SU-DHL-6 (cell line): Measurements from ENCODE around the gene CHRM1.

Experiments used
- H2AFZ ChIP-seq: fragments of 200-600 bp; sonication (generic); 2 replicates; pipeline ENCODE4 v1.6.1; 2014; ENCODE audit warnings: low read depth, mild to moderate bottlenecking, moderate library complexity, mixed read lengths, antibody characterized with exemption, low read length; ENCODE audit not compliant: severe bottlenecking
- H3F3A ChIP-seq: fragments of 200-600 bp; shearing (Covaris generic); 2 replicates; pipeline ENCODE4 v1.6.0; 2016; ENCODE audit warnings: antibody characterized with exemption, mild to moderate bottlenecking; ENCODE audit not compliant: insufficient read depth
- H3K27ac ChIP-seq: fragments of 200-600 bp; sonication (generic); 2 replicates; pipeline ENCODE4 v1.5.1; 2016; ENCODE audit warnings: low read depth, mild to moderate bottlenecking, low read length, moderate library complexity, mixed read lengths
- H3K27me3 ChIP-seq: fragments of 200-600 bp; sonication (generic), shearing (Covaris generic); 2 replicates; pipeline ENCODE4 v1.6.0; 2014; ENCODE audit warnings: mild to moderate bottlenecking, low read length
- H3K36me3 ChIP-seq: fragments of 200-600 bp; sonication (generic); 2 replicates; pipeline ENCODE4 v1.6.1; 2014; ENCODE audit warnings: mild to moderate bottlenecking, low read length, mixed read lengths
- H3K4me2 ChIP-seq: fragments of 300-600, 200-600 bp; shearing (Covaris generic), sonication (generic); 2 replicates; pipeline ENCODE4 v1.6.0; 2014; ENCODE audit warnings: low read length, low read depth, mild to moderate bottlenecking; ENCODE audit not compliant: poor library complexity, severe bottlenecking
- H3K4me3 ChIP-seq: fragments of 200-600 bp; sonication (generic); 2 replicates; pipeline ENCODE4 v1.5.1; 2014; ENCODE audit warnings: antibody characterized with exemption, low read length, mild to moderate bottlenecking, mixed read lengths; ENCODE audit not compliant: insufficient read depth, poor library complexity, severe bottlenecking
- H3K79me2 ChIP-seq: fragments of 200-600 bp; sonication (generic); 2 replicates; pipeline ENCODE4 v1.6.1; 2014; ENCODE audit warnings: mild to moderate bottlenecking, low read length, moderate library complexity; ENCODE audit not compliant: insufficient read depth
- H3K9ac ChIP-seq: fragments of 200-600 bp; sonication (generic); 2 replicates; pipeline ENCODE4 v1.7.0; 2014; ENCODE audit warnings: mild to moderate bottlenecking, low read length
- H3K9me2 ChIP-seq: fragments of 200-600 bp; sonication (generic); replicated peaks from 2 replicates; pipeline ENCODE4 v1.6.1; 2014; ENCODE audit warnings: low read length; ENCODE audit not compliant: insufficient read depth
- H3K9me3 ChIP-seq: fragments of 200-600 bp; sonication (generic); 2 replicates; pipeline ENCODE4 v1.6.1; 2014; ENCODE audit warnings: low read length, mixed read lengths; ENCODE audit not compliant: insufficient read depth
- H4K20me1 ChIP-seq: fragments of 200-600 bp; sonication (generic); 2 replicates; pipeline ENCODE4 v1.6.1; 2014; ENCODE audit warnings: low read depth, mild to moderate bottlenecking, antibody characterized with exemption, low read length, moderate library complexity, mixed read lengths
- EZH2phosphoT487 ChIP-seq: fragments of 200-600 bp; sonication (generic), shearing (Covaris generic); conservative IDR thresholded peaks from 2 replicates; pipeline ENCODE4 v1.6.1; 2018; ENCODE audit warnings: mild to moderate bottlenecking, antibody characterized with exemption, low read length, moderate library complexity, mixed read lengths
- TF ChIP-seq, protein P1 (sequence below): fragments of 200-600 bp; sonication (generic); IDR thresholded peaks from one replicate; pipeline ENCODE4 v1.5.1; 2017; ENCODE audit warnings: antibody characterized with exemption, mild to moderate bottlenecking, low read length, moderate library complexity; ENCODE audit not compliant: insufficient read depth, poor library complexity, severe bottlenecking

CHRM1 gene

DNA sequence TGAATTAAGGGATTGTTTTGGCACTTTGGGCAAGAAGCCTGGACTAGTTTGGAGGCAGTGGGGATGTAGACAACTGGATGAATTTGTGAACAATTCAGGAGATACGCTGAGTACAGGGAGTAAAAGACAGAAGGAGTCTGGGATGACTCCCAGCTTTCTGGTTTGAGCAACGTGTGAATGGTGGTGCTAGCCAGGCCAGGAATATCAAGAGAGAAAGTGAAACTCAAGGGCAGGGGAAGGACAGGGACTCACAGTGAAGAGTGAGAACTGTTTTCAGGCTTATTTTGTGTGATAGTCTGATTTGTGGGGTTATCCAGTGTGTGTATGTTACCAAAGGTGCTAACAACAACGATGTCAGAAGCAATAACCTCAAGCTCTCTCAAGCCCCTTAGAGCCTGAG lies 15.9 kb downstream of the CHRM1 start:
- H4K20me1 ChIP-seq = no peaks in the 10 kb centered on the region
- no peak overlapping the region for H3K4me2 ChIP-seq
- TF ChIP-seq EZH2phosphoT487 = no peak
- TF ChIP-seq, protein P1, sequence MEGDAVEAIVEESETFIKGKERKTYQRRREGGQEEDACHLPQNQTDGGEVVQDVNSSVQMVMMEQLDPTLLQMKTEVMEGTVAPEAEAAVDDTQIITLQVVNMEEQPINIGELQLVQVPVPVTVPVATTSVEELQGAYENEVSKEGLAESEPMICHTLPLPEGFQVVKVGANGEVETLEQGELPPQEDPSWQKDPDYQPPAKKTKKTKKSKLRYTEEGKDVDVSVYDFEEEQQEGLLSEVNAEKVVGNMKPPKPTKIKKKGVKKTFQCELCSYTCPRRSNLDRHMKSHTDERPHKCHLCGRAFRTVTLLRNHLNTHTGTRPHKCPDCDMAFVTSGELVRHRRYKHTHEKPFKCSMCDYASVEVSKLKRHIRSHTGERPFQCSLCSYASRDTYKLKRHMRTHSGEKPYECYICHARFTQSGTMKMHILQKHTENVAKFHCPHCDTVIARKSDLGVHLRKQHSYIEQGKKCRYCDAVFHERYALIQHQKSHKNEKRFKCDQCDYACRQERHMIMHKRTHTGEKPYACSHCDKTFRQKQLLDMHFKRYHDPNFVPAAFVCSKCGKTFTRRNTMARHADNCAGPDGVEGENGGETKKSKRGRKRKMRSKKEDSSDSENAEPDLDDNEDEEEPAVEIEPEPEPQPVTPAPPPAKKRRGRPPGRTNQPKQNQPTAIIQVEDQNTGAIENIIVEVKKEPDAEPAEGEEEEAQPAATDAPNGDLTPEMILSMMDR = no peak
- no peak overlapping the region for H3K9ac ChIP-seq
- H3K4me3 ChIP-seq = no peak overlapping the region
- H3K79me2 ChIP-seq = no peaks in the 10 kb centered on the region
- H3K27ac ChIP-seq = no peak overlapping the region
- no peaks in the 10 kb centered on the region for H3K36me3 ChIP-seq
- no peak overlapping the region for H2AFZ ChIP-seq
- no peaks in the 10 kb centered on the region for H3K9me2 ChIP-seq
- H3F3A ChIP-seq = no peaks in the 10 kb centered on the region
- H3K27me3 ChIP-seq = no peaks in the 10 kb centered on the region
- H3K9me3 ChIP-seq = no peaks in the 10 kb centered on the region

DNA sequence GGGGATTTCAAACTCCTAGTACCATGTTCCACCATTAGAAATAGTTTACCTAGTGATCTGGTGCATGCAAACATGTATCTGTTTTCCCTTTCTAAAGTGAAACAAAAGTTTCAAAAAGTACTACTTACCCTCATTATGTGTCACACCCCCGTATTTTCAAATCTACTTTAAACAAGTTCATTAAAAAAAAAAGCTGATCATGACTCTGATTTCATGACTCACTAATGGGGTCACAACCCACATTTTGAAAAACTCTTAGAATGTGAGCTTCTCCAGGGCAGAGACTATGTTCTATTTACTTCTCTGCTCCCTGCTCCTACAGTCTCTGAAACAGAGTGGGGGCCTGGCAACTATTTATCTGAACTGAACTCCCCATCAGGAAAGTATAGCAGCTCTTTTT lies 18.2 kb downstream of the CHRM1 start:
- Histone ChIP-seq H4K20me1 (no peaks in the 10 kb centered on the region), H3K4me3 (no peak overlapping the region), H3K27me3 (no peaks in the 10 kb centered on the region), H3K36me3 (no peaks in the 10 kb centered on the region), H3K27ac (no peak overlapping the region), H3K9me2 (no peaks in the 10 kb centered on the region), H3F3A (no peaks in the 10 kb centered on the region), H3K4me2 (no peak overlapping the region), H2AFZ (no peak overlapping the region), H3K79me2 (no peaks in the 10 kb centered on the region), H3K9me3 (no peaks in the 10 kb centered on the region), H3K9ac (no peak overlapping the region)
- TF ChIP-seq, protein P1 = no peak
- TF ChIP-seq EZH2phosphoT487 = no peak

DNA sequence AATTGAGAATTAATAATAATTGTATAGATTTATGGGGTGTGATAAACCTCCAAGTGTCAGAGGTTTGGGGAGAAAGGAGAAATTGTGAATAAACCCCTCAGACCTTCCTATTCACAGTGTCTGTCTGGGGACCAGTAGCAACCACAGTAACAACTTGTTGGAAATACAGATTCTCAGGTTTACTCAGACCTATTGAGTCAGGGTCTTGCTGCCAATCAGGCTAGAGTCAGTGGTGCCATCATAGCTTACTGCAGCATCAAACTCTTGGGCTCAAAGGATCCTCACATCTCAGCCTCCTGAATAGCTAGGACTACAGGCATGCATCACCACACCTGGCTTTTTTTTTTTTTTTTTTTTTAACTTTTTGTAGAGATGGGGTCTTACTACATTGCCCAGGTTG lies 23.1 kb downstream of the CHRM1 start:
- H3K79me2 ChIP-seq = no peaks in the 10 kb centered on the region
- no peaks in the 10 kb centered on the region for H3K9me2 ChIP-seq
- no peak overlapping the region for H2AFZ ChIP-seq
- H3K27me3 ChIP-seq = no peaks in the 10 kb centered on the region
- H4K20me1 ChIP-seq = no peaks in the 10 kb centered on the region
- H3K4me2 ChIP-seq = no peak overlapping the region
- no peak overlapping the region for H3K27ac ChIP-seq
- no peaks in the 10 kb centered on the region for H3K36me3 ChIP-seq
- H3K9ac ChIP-seq = no peak overlapping the region
- H3K4me3 ChIP-seq = no peak overlapping the region
- no peak for TF ChIP-seq EZH2phosphoT487
- TF ChIP-seq, protein P1 = no peak
- no peaks in the 10 kb centered on the region for H3K9me3 ChIP-seq
- H3F3A ChIP-seq = no peaks in the 10 kb centered on the region

DNA sequence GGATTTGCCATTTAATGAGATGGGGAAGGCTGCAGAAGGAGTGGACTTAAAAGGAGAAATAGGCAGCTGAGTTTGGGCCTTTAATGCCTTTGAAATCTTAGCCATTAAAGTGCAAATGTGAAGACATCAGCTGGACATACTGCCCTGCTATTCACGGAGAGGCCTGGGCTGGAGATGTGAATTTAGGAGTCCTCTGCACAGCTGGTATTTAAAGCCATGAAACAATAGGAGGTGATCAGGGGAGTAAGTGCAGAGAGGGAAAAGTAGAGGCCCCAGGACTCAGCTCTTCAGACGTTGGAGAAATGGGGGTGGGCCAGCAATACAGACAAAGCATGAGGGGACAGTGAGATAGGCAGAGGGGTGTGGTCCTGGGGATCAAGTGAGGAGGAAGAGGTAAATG lies 23.9 kb downstream of the CHRM1 start:
- Histone ChIP-seq H3K9ac (no peak overlapping the region), H3K79me2 (no peaks in the 10 kb centered on the region), H4K20me1 (no peaks in the 10 kb centered on the region), H3F3A (no peaks in the 10 kb centered on the region), H3K27me3 (no peaks in the 10 kb centered on the region), H3K4me3 (no peak overlapping the region), H3K27ac (no peak overlapping the region), H3K9me2 (no peaks in the 10 kb centered on the region), H2AFZ (no peak overlapping the region), H3K36me3 (no peaks in the 10 kb centered on the region), H3K4me2 (no peak overlapping the region), H3K9me3 (no peaks in the 10 kb centered on the region)
- TF ChIP-seq, protein P1 = no peak
- TF ChIP-seq EZH2phosphoT487 = no peak
